Stimulated activated CD4-positive, alpha-beta T cell treated with anti-CD3 and anti-CD28 coated beads, Interleukin-15, amount 100 ng/mL, for 48 hours (primary cell): ENCODE data around the gene PPP1R37.

Source experiments
- DNase-seq, 2 donors: peaks; one replicate each; pipeline ENCODE4 v3.0.0-alpha.2; 2020; ENCODE audit warnings: low read depth in 2 of 2

The PPP1R37 gene

DNA sequence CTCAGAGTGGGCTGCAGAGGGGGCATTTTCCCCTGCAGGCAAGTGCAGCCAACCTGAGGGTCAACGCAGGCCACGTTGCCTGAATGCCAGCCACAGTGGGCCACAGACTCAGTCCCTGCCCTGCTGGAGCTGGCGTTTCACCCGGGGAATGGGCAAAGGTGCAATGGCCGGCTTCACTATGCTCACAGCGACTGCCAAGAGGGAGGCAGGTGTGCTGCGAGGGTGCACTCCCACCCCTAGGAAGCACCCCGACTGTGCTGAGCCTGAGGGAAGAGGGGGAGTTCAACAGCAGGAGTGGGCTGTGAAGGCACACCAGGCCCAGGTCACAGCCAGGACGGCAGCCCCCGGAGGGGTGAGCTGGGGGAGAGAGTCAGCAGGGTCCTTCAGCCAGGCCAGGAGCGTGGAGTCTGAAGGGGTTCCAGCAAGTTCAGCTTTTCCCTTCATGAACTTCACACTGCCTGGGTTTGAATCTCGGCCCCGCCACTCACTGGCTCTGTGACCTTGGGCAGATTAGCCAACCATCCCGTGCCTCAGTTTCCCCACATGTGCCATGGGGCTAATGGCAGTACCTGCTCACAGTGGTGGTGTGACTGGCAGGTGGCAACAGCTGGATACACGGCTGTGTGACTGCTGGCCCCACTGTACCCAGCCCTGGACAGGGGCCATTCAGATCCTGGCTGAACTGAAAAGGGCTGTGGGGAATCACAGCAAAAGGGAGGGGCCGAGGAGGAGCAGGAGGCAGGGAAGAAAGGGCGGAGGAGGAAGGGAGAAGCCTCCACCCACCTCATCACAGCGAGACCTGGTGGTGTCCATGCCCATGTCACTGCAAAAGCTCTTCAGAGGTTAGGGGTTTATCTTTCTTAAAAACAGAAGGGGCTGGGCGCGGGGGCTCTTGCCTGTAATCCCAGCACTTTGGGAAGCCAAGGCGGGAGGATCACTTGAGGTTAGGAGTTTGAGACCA is 77.4 kb downstream of the PPP1R37 start:
- DNase-seq, result no peak

DNA sequence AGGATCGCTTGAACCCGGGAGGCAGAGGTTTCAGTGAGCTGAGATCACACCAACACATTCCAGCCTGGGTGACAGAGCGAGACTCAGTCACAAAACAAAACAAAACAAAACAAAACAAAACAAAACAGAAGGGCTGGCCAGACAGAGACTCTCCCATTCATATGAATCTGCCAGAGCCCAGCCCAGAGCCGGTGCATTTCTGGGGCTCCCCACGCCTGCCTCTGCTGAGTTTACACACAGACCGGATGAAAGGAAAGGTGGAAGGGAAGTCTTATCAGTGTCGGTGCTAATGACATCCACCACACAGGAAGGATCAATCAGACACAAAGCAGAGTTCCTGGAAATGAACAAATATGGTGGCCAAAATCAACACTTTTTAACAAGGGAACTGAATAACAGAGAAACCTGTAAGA is 78.2 kb downstream of the PPP1R37 start:
- DNase-seq, result no peak

DNA sequence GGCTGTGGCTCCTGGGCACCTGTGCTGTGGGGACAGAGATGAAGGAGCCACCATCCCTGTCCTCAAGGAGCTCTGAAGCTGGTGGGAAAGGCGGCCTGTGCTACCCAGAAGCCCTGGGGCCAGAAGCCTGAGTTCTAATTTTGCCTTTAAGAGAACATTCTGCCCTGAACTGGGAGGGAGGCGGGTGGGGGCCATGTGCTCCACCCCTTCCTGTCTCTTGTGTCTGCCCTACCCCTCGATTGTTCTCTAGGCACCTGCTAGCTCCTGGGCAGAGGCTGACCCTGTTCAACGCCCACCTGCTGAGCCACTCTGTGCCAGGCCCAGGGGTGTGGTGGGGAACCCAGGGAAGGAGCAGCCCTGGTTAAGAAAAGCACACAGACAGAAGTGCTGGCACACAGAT is 79.2 kb downstream of the PPP1R37 start:
- DNase-seq, result no peak

DNA sequence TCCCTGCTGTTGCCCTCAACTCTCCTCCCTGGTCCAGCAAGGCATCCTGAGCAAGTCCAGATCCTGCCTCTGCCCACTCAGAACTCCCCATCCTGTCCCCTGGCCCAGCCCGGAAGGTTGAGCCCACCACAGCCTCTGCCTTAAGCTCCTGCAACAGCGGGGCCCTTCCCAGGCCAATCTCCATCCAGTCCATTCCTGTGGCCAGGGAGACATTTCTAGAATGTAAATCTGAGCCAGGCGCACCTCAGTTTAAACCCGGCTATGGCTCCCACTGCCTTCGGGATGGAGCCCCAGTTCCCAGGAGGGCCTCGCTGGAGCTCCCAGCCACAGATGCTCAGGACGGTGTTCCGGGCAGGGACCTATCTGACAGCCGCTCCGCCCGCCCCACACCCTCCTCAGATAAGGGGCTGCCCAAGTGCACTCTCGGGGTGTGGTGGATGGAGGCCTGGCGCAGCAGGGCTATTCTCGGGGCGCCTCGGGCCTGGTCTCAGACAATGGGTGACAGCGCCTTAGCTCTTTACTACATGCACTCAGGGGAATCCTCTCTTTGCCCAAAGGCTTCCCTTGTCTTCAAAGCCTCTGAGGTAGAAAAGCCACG is 79.7 kb downstream of the PPP1R37 start:
- DNase-seq, result no peak

DNA sequence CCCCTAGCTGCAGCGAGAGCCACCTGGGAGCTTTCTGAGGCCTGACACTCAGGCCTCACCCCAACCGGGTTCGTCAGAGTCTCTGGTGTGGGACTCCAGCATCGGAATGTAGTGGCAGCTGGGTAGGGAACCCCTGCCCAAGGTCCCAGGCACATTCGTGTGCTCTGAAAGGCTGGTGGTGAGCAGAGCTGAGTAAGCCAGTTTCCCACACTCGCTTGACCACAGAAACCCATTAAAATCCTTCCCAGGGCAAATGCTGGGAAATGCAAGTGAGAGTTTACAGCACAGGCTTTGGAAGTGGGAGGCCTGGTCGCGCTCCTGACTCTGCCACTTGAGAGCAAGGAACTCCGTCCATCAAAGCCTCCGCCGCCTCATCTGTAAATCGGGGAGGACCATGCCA is 80.8 kb downstream of the PPP1R37 start:
- no peak for DNase-seq

DNA sequence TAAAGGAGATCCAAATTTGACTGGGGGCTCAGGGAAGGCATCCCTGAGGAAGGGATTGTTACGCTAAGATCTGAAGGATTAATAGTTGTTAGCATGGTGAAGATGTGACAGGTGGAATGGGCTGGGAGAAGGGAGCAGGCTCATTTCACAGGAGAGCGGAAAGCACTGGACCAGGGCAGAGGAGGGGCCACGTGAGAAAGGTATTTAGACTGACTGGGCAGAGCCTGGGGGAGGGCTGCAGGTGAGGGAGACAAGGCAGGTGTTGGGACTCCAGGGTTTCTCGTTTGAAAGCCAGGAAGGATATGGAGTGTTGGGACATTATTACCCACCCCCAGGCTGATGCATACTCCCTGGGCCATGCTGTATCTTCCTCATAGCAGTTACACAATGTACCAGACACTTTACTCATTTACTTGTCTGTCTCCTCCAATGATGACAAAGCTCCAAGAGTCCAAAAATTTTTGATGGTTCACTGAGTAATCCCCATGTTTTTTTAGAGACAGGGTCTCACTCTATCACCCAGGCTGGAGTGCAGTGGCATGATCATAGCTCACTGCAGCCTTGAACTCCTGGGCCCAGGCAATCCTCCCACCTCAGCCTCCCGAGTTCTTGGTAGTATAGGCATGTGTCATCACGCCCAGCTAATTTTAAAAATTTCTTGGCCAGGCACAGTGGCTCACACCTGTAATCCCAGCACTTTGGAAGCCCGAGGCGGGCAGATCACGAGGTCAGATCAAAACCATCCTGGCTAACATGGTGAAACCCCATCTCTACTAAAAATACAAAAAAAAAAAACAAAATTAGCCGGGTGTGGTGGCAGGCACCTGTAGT is 82.8 kb downstream of the PPP1R37 start:
- no peak for DNase-seq

DNA sequence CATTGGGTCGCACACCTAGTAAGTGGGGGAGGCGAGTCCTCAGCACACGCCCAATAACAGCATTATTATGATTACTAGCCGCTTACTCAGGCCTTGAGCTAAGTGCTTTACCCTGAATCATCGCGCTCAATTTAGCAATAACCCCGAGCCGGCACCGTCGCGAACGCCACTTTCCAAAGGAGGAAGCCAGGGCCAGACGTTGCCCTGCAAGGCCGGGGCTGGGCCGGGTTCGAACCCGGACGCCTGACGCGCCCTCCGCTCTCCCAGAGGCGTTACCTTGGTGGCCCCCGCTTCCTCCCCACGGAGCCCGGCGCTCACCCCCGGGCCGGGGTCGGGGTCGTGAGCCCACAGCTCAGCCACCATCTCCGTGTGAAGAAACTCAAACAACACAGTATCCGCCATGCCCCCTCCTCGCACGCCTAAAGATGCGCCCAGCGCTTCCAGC is 84.9 kb downstream of the PPP1R37 start, which contains the start of gene TRAPPC6A:
Gene TRAPPC6A, minus strand, starts transcription at position 421 of the 445 bp plus-strand sequence. Its CDS starts 19 bp downstream, at position 402.
- DNase-seq, result no peak

DNA sequence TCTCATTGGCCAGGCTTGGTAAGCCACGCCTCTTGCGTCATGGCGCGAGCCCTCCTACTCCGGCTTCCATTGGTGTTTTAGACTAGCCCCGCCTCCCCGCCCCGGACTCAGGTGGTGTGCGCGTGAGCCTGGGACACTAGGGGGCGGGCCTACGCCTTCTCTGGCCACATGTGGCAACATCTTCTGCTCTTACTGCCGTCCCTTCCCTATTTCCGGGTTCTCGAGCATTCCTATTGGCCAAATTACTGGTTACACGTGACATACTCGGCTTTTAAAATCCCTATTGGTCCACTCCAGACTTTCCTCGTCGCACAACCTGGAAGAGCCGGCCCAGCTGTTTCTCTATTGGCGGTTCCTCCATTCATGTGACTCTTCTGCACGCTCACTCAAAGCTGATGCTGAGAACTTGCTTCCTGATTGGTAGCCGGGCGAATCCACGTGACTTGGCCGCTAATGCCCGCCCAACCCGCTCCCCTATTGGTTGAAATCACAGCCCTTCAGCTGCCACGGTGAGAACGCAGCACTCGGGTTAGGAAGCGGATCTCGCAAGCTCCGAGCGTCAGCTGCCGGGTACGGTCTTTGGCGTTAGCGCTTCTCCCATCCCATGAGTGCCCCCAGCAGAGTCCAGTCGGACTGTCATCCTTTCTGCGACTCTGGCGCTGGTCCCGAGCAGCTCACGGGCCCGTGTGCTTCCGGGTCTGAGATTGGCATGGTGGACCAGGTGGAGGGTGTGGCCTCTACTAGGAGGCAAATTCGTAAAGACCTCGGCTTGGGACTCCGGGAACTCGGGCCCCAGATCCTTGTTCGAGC is 85.5 kb downstream of the PPP1R37 start, which contains the start of gene BLOC1S3:
Gene BLOC1S3, plus strand, starts transcription at position 523 of the 810 bp plus-strand sequence. CDS start 513 bp downstream, outside the sequence.
- peak; percentile 100 for DNase-seq

DNA sequence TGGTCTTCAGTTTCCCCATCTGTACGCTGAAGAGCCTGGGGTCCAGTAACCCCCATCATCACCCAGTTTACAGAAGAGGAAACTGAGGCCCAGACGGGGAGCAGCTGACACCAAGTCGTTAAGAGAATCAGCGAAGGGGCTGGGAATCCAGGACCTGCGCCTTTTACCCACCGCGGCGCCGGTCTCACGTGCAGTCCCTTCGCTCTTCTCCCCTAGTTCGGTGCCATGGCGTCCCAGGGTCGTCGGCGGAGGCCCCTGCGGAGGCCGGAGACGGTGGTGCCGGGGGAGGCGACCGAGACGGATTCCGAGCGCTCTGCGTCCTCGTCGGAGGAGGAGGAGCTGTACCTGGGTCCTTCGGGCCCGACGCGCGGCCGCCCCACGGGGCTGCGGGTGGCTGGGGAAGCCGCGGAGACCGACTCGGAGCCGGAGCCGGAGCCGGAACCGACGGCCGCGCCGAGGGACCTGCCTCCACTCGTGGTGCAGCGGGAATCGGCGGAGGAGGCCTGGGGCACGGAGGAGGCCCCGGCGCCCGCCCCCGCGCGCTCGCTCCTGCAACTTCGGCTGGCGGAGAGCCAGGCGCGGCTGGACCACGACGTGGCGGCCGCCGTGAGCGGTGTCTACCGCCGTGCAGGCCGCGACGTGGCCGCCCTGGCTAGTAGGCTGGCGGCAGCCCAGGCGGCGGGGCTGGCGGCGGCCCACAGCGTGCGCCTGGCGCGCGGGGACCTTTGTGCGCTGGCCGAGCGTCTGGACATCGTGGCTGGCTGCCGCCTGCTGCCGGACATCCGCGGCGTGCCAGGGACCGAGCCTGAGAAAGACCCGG is 86.3 kb downstream of the PPP1R37 start:
- DNase-seq, result peak in 1 of 2 donors; percentile 12

DNA sequence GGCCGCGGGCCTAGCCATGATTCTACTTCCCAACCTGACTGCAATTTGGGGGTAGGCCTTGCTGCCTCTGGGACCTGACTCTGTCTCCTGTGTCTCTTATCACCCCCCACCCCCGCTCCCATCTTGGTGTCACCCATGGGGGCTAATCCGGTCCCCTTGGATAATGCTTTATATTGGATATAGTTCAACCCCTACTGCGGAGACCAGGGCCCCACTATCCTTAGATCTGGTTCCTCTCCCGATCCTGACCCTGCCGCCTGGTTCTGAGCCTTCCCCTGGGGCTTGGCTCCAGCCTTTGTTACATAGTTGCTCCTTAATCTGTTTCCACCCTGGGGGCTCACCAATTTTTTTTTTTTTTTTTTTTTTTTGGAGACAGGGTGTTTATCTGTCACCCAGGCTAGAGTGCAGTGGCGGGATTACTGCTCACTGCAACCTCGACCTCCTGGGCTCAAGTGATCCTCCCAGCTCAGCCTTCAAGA is 87.0 kb downstream of the PPP1R37 start:
- DNase-seq, result no peak

DNA sequence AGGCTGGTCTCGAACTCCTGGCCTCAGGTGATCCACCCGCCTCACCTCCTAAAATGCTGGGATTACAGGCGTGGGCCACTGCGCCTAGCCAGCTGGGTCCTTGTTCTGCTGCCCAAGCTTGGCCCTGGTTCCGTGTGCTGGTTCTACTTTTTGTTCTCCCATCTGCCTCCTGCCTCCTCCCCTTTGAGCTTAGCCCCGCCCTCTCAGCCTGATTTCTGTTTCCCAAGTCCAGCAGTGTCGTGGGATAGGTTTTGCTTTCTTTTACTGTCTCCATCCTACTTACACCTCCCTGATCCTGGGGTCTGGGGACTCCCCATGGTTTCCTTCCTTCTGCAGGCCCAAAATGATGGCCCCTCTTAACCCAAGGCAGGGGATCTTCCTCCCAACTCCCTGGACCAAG is 88.0 kb downstream of the PPP1R37 start:
- DNase-seq, result no peak

DNA sequence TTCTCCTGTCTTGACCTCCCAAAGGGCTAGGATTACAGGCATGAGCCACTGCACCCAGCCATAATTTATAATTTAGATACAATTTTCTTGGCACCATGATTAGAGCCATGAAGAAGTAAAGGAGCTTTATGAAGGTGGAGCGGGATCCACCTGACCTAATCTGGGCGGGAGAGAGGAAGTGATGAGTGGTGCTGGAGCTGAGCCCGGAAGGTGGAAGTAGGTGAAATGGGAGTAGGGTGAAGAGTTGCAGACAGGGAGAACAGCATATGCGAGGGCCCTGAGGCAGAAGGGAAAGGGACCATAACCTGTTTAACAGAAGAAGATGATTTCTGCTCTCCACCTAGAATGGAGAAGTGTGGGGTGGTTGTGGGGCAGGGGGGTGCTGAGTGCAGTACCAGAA is 89.8 kb downstream of the PPP1R37 start:
- no peak for DNase-seq

DNA sequence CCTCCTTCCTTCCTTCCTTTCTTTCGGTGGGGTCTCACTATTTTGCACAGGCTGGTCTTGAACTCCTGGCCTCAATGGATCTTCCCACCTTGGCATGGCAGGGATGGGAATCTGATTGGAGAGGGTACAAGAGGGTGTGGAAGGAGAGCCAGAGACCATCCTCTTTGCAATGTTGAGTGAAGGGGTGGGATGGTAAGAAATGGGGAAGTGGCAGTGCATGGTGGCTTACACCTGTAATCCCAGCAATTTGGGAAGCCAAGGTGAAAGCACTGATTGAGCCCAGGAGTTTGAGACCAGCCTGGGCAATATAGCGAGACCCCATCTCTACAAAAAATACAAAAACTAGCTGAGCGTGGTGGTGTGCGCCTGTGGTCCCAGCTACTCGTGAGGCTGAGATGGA is 91.1 kb downstream of the PPP1R37 start:
- no peak for DNase-seq

DNA sequence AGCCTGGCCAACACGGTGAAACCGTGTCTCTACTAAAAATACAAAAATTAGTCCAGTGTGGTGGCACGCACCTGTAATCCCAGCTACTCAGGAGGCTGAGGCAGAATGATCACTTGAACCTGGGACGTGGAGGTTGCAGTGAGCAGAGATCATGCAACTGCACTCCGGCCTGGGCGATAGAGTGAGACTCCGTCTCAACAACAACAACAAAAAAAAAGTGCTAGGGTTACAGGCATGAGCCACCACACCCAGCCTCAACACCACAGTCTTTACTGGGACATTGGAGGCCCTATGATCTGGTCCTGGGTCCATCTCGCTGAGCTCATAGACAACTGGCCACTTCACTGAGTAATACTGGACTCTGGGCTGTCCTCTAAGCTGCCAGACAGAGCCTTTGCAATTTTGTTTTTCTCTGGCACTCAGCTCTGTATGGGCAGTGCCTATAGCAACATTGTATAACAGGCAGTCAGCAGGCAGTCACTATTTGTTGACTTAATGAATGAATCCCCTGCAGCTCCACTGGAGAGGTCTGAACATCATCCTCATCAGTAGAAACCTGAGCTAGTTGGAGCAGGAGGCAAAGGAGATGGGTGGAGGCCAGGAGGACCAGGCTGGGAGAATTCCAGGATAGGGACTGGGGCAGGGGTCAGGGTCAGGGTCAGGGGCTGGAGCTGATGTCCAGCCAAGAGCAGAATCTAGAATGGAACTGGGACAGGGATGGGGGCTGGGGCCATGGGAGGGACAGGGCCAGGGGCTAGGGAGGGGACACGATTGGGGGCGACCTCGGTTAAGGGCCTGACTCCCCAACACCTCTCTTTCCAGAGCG is 93.7 kb downstream of the PPP1R37 start:
- no peak for DNase-seq

DNA sequence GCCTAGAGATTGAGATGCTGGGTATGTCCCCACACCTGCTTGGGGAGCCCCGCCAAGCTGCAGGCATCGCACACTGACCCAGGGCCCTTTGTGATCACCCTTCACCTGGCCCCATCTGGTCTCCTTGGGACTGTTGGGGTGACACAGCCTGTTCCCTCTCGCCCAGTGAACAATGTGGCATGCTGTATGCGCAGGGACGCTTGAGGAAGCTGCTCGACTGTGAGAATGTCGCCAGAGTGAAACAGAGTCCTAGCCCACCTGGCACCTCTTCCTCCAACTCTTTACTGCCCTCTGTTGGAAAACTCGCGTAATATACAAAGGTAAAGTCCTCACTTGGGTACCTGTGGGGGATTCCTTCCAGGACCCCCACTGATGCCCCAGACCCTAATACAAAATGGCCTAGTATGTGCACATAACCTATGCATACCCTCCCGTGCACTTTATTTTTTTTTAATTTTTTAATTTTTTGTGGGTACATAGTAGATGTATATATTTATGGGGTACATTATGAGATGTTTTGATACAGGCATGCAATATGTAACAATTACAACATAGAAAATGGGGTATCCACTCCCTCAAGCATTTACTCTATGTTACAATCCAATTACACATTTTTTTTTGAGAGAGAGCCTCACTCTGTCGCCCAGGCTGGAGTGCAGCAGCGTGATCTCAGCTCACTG is 94.6 kb downstream of the PPP1R37 start:
- no peak for DNase-seq

DNA sequence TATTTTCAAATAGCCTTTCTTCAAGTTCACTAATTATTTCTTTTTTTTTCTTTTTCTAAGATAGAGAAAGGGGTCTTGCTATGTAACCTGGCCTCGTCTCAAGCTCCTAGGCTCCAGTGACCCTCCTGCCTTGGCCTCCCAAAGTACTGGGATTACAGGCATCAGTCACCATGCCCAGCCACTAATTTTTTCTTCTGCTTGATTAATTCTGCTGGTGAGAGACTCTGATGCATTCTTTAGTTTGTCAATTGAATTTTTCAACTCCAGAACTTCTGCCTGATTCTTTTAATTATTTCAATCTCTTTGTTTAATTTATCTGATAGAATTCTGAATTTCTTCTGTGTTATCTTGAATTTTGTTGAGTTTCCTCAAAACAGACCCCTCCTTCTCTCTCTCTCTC is 97.0 kb downstream of the PPP1R37 start:
- DNase-seq, result no peak

DNA sequence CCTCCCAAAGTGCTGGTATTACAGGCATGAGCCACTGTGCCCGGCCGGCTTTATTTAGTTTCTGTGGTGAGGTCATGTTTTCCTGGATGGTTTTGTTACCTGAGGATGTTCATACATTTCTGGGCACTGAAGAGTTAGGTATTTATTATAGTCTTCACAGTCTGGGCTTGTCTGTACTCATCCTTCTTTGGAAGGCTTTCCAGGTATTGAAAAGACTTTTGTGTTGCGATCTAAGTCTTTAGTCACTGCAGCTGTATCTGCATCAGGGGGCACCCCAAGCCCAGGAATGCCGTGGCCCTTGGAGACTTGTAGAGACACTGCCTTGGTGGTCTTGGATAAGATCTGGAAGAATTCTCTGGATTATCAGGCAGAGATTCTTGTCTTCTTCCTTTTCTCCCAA is 98.4 kb downstream of the PPP1R37 start:
- no peak for DNase-seq

DNA sequence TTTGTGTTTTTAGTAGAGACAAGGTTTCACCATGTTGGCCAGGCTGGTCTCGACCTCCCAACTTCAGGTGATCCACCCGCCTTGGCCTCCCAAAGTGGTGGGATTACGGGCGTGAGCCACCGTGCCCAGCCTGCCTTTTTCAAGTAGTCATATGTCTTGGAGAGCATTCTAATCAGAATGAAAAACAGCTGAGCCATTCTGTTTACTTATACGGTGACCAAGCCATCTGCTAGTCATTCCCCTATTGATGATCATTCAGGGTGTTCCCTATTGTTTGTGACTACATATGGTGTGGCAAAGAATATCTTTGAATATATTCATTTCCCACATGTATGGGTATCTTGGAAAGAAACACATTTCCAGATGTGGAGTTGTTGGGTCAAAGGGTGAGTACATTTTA is 102.8 kb downstream of the PPP1R37 start:
- no peak for DNase-seq
